PC-9 (cell line): ENCODE measurements around the gene HHIPL1. TPM values are rescaled to one million over a fixed set of nuclear protein-coding genes. Genes with fewer than 3 reads are reported as not detected.

Experiments used
- BruUV-seq: library from RNA; stranded (reverse); fragments of 400-500 nt; replicated peaks from 2 replicates; lab custom pipeline; 2021; lab: Mats Ljungman, UMichigan
- CTCF ChIA-PET: fragments of 300-600 bp; sonication (Branson Sonifier 250); formaldehyde crosslinking; loops from one replicate; lab custom pipeline; 2022; ENCODE audit warnings: antibody characterized with exemption; lab: Charles Lee
- POLR2A ChIA-PET: fragments of 300-600 bp; sonication (Branson Sonifier 250); formaldehyde crosslinking; loops from one replicate; lab custom pipeline; 2022; ENCODE audit warnings: antibody characterized with exemption; ENCODE audit not compliant: unreplicated experiment; lab: Charles Lee
- DNase-seq, 2 experiments: peaks; one replicate each; pipeline versions ENCODE4 v3.0.0 to v3.0.0-alpha.2; 2015 to 2022; ENCODE audit warnings: mixed read lengths in 1 of 2
- H2AFZ ChIP-seq: fragments of 200-600 bp; sonication (generic); 2 replicates; pipeline ENCODE4 v1.8.1; 2017; ENCODE audit warnings: antibody characterized with exemption
- H3F3A ChIP-seq: fragments of 200-600 bp; sonication (generic); 2 replicates; pipeline ENCODE4 v1.8.1; 2017; ENCODE audit warnings: antibody characterized with exemption, mild to moderate bottlenecking, low read depth; ENCODE audit not compliant: insufficient read depth
- H3K27ac ChIP-seq: fragments of 200-600 bp; sonication (generic); 2 replicates; pipeline ENCODE4 v1.6.1; 2016; ENCODE audit warnings: mixed run types
- H3K27me3 ChIP-seq: fragments of 200-600 bp; sonication (generic); 2 replicates; pipeline ENCODE4 v1.6.1; 2016; ENCODE audit warnings: low read depth, mixed run types; ENCODE audit not compliant: insufficient read depth
- H3K36me3 ChIP-seq: fragments of 200-600 bp; sonication (generic); 2 replicates; pipeline ENCODE4 v1.6.1; 2016; ENCODE audit warnings: low read depth, mixed run types
- H3K4me1 ChIP-seq: fragments of 200-600 bp; sonication (generic); replicated peaks from 2 replicates; pipeline ENCODE4 v1.6.1; 2016; ENCODE audit warnings: mixed run types; ENCODE audit not compliant: insufficient read depth
- H3K4me2 ChIP-seq: fragments of 200-600 bp; sonication (generic); 2 replicates; pipeline ENCODE4 v1.6.1; 2017; ENCODE audit warnings: mixed run types
- H3K4me3 ChIP-seq: fragments of 200-600 bp; sonication (generic); 2 replicates; pipeline ENCODE4 v1.6.1; 2016; ENCODE audit warnings: mixed run types
- H3K79me2 ChIP-seq: fragments of 200-600 bp; sonication (generic); 2 replicates; pipeline ENCODE4 v1.6.1; 2017; ENCODE audit warnings: low read depth, mixed run types
- H3K9me2 ChIP-seq: fragments of 200-600 bp; sonication (generic); 2 replicates; pipeline ENCODE4 v1.8.1; 2017; ENCODE audit warnings: mild to moderate bottlenecking; ENCODE audit not compliant: insufficient read depth
- H3K9me3 ChIP-seq: fragments of 200-600 bp; sonication (generic); 2 replicates; pipeline ENCODE4 v1.8.1; 2016; ENCODE audit warnings: low read depth; ENCODE audit not compliant: insufficient read depth
- H4K20me1 ChIP-seq: fragments of 200-600 bp; sonication (generic); 2 replicates; pipeline ENCODE4 v1.8.1; 2017; ENCODE audit not compliant: insufficient read depth
- CTCF ChIP-seq: fragments of 200-600 bp; sonication (generic); conservative IDR thresholded peaks from 2 replicates; pipeline ENCODE4 v1.6.1; 2017; ENCODE audit warnings: mixed run types, antibody characterized with exemption, mild to moderate bottlenecking, moderate library complexity
- EZH2 ChIP-seq: fragments of 200-600 bp; sonication (generic); IDR thresholded peaks from 2 replicates; pipeline ENCODE4 v1.8.0; 2017; ENCODE audit warnings: antibody characterized with exemption, low read depth
- intact Hi-C: fragments of 100-400 bp; cut with micrococcal nuclease; formaldehyde crosslinking; loops from one replicate; pipeline ENCODE4 v1.10.0; 2022; ENCODE audit not compliant: unreplicated experiment
- total RNA-seq: library from RNA; stranded (reverse); gene quantifications from 2 replicates; pipeline ENCODE4 v1.2.3, GENCODE V29; 2021

The HHIPL1 gene
- total RNA-seq, 1 experiment from 2014 or later: 0.28 TPM

GRCh38 chr14:99706107-99706900 lies 61.4 kb downstream of the HHIPL1 start:
- H4K20me1 ChIP-seq: no peaks in the 10 kb centered on the region
- no peaks in the 10 kb centered on the region for H3K4me1 ChIP-seq
- no peak for DNase-seq
- no peaks in the 10 kb centered on the region for H3K9me3 ChIP-seq
- H3K79me2 ChIP-seq: no peaks in the 10 kb centered on the region
- H3K36me3 ChIP-seq: no peaks in the 10 kb centered on the region
- TF ChIP-seq EZH2 (no peak), CTCF (no peak)
- ChIA-PET POLR2A (no interaction called here), CTCF (no interaction called here)
- H2AFZ ChIP-seq: no peak overlapping the region
- H3K4me2 ChIP-seq: no peak overlapping the region
- intact Hi-C loops: no loop called here
- BruUV-seq: no TSS peak
- no peak overlapping the region for H3K4me3 ChIP-seq
- no peaks in the 10 kb centered on the region for H3F3A ChIP-seq
- H3K27ac ChIP-seq: no peak overlapping the region
- H3K9me2 ChIP-seq: no peaks in the 10 kb centered on the region
- H3K27me3 ChIP-seq: peaks cover 10% of the 10 kb centered on the region

GRCh38 chr14:99707420-99707819 lies 62.5 kb downstream of the HHIPL1 start:
- Histone ChIP-seq H3K9me2 (no peaks in the 10 kb centered on the region), H3K27me3 (peaks cover 16% of the 10 kb centered on the region), H2AFZ (no peak overlapping the region), H4K20me1 (no peaks in the 10 kb centered on the region), H3K27ac (no peak overlapping the region), H3K4me1 (no peaks in the 10 kb centered on the region), H3K4me3 (no peak overlapping the region), H3K4me2 (no peak overlapping the region), H3K79me2 (no peaks in the 10 kb centered on the region), H3K36me3 (no peaks in the 10 kb centered on the region), H3K9me3 (no peaks in the 10 kb centered on the region), H3F3A (no peaks in the 10 kb centered on the region)
- intact Hi-C loops: no loop called here
- DNase-seq: no peak
- no TSS peak for BruUV-seq
- POLR2A ChIA-PET: no interaction called here
- CTCF ChIA-PET: no interaction called here
- TF ChIP-seq EZH2: no peak
- no peak for TF ChIP-seq CTCF

GRCh38 chr14:99707921-99708320 lies 63.0 kb downstream of the HHIPL1 start:
- no peak overlapping the region for H2AFZ ChIP-seq
- H3K27me3 ChIP-seq: peaks cover 16% of the 10 kb centered on the region
- no peaks in the 10 kb centered on the region for H3K9me3 ChIP-seq
- no peak for DNase-seq
- H3K4me2 ChIP-seq: no peak overlapping the region
- no peaks in the 10 kb centered on the region for H3K4me1 ChIP-seq
- no peaks in the 10 kb centered on the region for H3K36me3 ChIP-seq
- H3K27ac ChIP-seq: no peak overlapping the region
- intact Hi-C loops: no loop called here
- TF ChIP-seq CTCF (no peak), EZH2 (no peak)
- no peaks in the 10 kb centered on the region for H3K9me2 ChIP-seq
- no TSS peak for BruUV-seq
- no peaks in the 10 kb centered on the region for H3F3A ChIP-seq
- no peaks in the 10 kb centered on the region for H3K79me2 ChIP-seq
- no peak overlapping the region for H3K4me3 ChIP-seq
- ChIA-PET POLR2A (no interaction called here), CTCF (no interaction called here)
- H4K20me1 ChIP-seq: no peaks in the 10 kb centered on the region
